MCF 10A (cell line): ENCODE measurements around the gene OR56A5. TPM values are rescaled to one million over a fixed set of nuclear protein-coding genes. Genes with fewer than 3 reads are reported as not detected.

ENCODE experiments used
- Bru-seq: library from RNA; stranded (reverse); fragments of 400-500 nt; gene quantifications from one replicate; lab custom pipeline; 2021; lab: Mats Ljungman, UMichigan
- BruChase-seq, 2 experiments: library from RNA; stranded (reverse); fragments of 400-500 nt; gene quantifications; one replicate each; lab custom pipeline; 2021; lab: Mats Ljungman, UMichigan
- BruUV-seq: library from RNA; stranded (reverse); fragments of 400-500 nt; replicated peaks from 2 replicates; lab custom pipeline; 2021; lab: Mats Ljungman, UMichigan
- CTCF ChIA-PET: fragments of 300-600 bp; sonication (Branson Sonifier 250); formaldehyde crosslinking; extraction: SDS; loops from one replicate; lab custom pipeline; 2021; ENCODE audit warnings: antibody characterized with exemption, inconsistent platforms; lab: Yijun Ruan, JAX
- POLR2A ChIA-PET: fragments of 300-600, 350-650 bp; sonication (Branson Sonifier 250); formaldehyde crosslinking; extraction: SDS; loops from one replicate; lab custom pipeline; 2020; ENCODE audit warnings: antibody characterized with exemption, inconsistent platforms; lab: Yijun Ruan, JAX
- DNase-seq: peaks from one replicate; pipeline ENCODE4 v3.0.0-alpha.2; 2018; ENCODE audit not compliant: unreplicated experiment
- H3K27ac Mint-ChIP-seq: one replicate; pipeline ENCODE4 v1.8.0; 2022; ENCODE audit warnings: mild to moderate bottlenecking, low read depth, mixed read lengths; ENCODE audit not compliant: unreplicated experiment
- H3K27me3 Mint-ChIP-seq: one replicate; pipeline ENCODE4 v1.8.0; 2022; ENCODE audit warnings: mixed read lengths; ENCODE audit not compliant: insufficient read depth, unreplicated experiment
- H3K36me3 Mint-ChIP-seq: one replicate; pipeline ENCODE4 v1.8.0; 2022; ENCODE audit warnings: mild to moderate bottlenecking, moderate library complexity, mixed read lengths; ENCODE audit not compliant: insufficient read depth, unreplicated experiment
- H3K4me1 Mint-ChIP-seq: one replicate; pipeline ENCODE4 v1.8.0; 2022; ENCODE audit warnings: mixed read lengths; ENCODE audit not compliant: insufficient read depth, unreplicated experiment
- H3K4me3 Mint-ChIP-seq: one replicate; pipeline ENCODE4 v1.8.0; 2022; ENCODE audit warnings: mild to moderate bottlenecking, moderate library complexity, mixed read lengths; ENCODE audit not compliant: unreplicated experiment
- H3K9me3 Mint-ChIP-seq: one replicate; pipeline ENCODE4 v1.8.0; 2022; ENCODE audit warnings: mixed read lengths; ENCODE audit not compliant: unreplicated experiment
- CTCF ChIP-seq: fragments of 200-600 bp; IDR thresholded peaks from one replicate; pipeline ENCODE4 v1.8.0; 2022; ENCODE audit warnings: antibody characterized with exemption, mild to moderate bottlenecking; ENCODE audit not compliant: unreplicated experiment
- intact Hi-C: fragments of 100-400 bp; cut with micrococcal nuclease; formaldehyde crosslinking; loops from 2 replicates; pipeline ENCODE4 v1.14.1; 2022
- long read RNA-seq: library from polyadenylated mRNA; stranded (forward); transcript quantifications from one replicate; pipeline ENCODE4 v2.0.0, GENCODE V29; 2022
- total RNA-seq: library from RNA; stranded (reverse); gene quantifications from 2 replicates; pipeline ENCODE4 v1.2.3, GENCODE V29; 2022

OR56A5 gene
- total RNA-seq = not detected in 2 replicates
- not detected for Bru-seq, nascent RNA
- BruChase-seq, experiment 1, labeled RNA remaining after a 6-hour chase = not detected
- BruChase-seq, experiment 2, labeled RNA remaining after a 2-hour chase = not detected
- long read RNA-seq = 0 reads

- ChIA-PET POLR2A (no interaction called here), CTCF (no interaction called here)
- H3K9me3 Mint-ChIP-seq = peaks cover 27% of the 10 kb centered on the region
- no peak within 1 kb of the TSS for H3K4me3 Mint-ChIP-seq
- TF ChIP-seq CTCF = no peak
- no peak within 1 kb of the TSS for H3K27ac Mint-ChIP-seq
- DNase-seq = no peak
- H3K36me3 Mint-ChIP-seq = no peaks in the 10 kb centered on the region
- intact Hi-C loops = no loop called here
- H3K27me3 Mint-ChIP-seq = peaks cover 12% of the 10 kb centered on the region
- H3K4me1 Mint-ChIP-seq = no peaks in the 10 kb centered on the region
- BruUV-seq = no TSS peak
Measured at GRCh38 chr11:5968394-5968793, at the start of gene OR56A5. OR56A5 (minus strand) TSS chr11:5968494; CDS start chr11:5968494, 0 bp downstream.

- no peak overlapping the region for H3K27ac Mint-ChIP-seq
- H3K4me1 Mint-ChIP-seq = no peaks in the 10 kb centered on the region
- no TSS peak for BruUV-seq
- H3K27me3 Mint-ChIP-seq = peaks cover 25% of the 10 kb centered on the region
- CTCF ChIA-PET = interaction anchor here (0.8 to 3.0 kb wide), 3 partner anchors 11 to 350 kb away, joined by 4 to 16 read pairs (median 12); no protein-coding TSS in a partner anchor
- H3K9me3 Mint-ChIP-seq = no peaks in the 10 kb centered on the region
- TF ChIP-seq CTCF = no peak
- POLR2A ChIA-PET = no interaction called here
- intact Hi-C loops = no loop called here
- no peaks in the 10 kb centered on the region for H3K36me3 Mint-ChIP-seq
- no peak overlapping the region for H3K4me3 Mint-ChIP-seq
- no peak for DNase-seq
Measured at GRCh38 chr11:6013042-6013441, 44.7 kb upstream of the OR56A5 start.

GRCh38 chr11:6012035-6012668 lies 43.9 kb upstream of the OR56A5 start:
- Mint-ChIP-seq H3K36me3 (no peaks in the 10 kb centered on the region), H3K9me3 (no peaks in the 10 kb centered on the region), H3K4me3 (no peak overlapping the region), H3K4me1 (no peaks in the 10 kb centered on the region), H3K27ac (no peak overlapping the region), H3K27me3 (peaks cover 30% of the 10 kb centered on the region)
- ChIA-PET CTCF (interaction anchor here (0.5 to 3.0 kb wide), 9 partner anchors 10 to 351 kb away, joined by 3 to 16 read pairs (median 3); no protein-coding TSS in a partner anchor), POLR2A (no interaction called here)
- no TSS peak for BruUV-seq
- DNase-seq = peak; percentile 5
- no peak for TF ChIP-seq CTCF
- intact Hi-C loops = no loop called here

- DNase-seq = no peak
- H3K4me3 Mint-ChIP-seq = no peak within 1 kb of the TSS
- ChIA-PET POLR2A (no interaction called here), CTCF (interaction anchor here (0.9 kb wide), 2 partner anchors 17 to 372 kb away, joined by 3 read pairs; no protein-coding TSS in a partner anchor)
- no peaks in the 10 kb centered on the region for H3K4me1 Mint-ChIP-seq
- BruUV-seq = no TSS peak
- no peaks in the 10 kb centered on the region for H3K36me3 Mint-ChIP-seq
- no peak within 1 kb of the TSS for H3K27ac Mint-ChIP-seq
- peaks cover 67% of the 10 kb centered on the region for H3K27me3 Mint-ChIP-seq
- no peak for TF ChIP-seq CTCF
- H3K9me3 Mint-ChIP-seq = no peaks in the 10 kb centered on the region
- intact Hi-C loops = no loop called here
Measured at GRCh38 chr11:6006846-6007245, 38.6 kb upstream of the OR56A5 start, which contains the start of gene OR56A4. OR56A4 (minus strand) TSS chr11:6006946; CDS start chr11:6002992, 3,954 bp downstream.
